Measurements from ENCODE around the gene PAIP2.

- TF ChIP-seq POLR2A (IDR thresholded peaks at IDR 0.05; ENCODE audit: low read length) = no peak
- no peak for TF ChIP-seq GATA1 (IDR thresholded peaks at IDR 0.05; ENCODE audit: low read depth, low read length)
These were observed 20.3 kb downstream of the PAIP2 start for GRCh38 chr5:139361835-139362429.

Measured in erythroblast (primary cell).